Amniotic epithelial cell (primary cell): ENCODE measurements around the gene C4orf50.
"Not testable (repeated sequence)": the region's sequence is repeated elsewhere in the genome, so short reads cannot be mapped to it uniquely, and the experiment has no call there.

Experiments used
- DNase-seq: peaks from one replicate; pipeline ENCODE4 v3.0.0-alpha.2; 2010; ENCODE audit warnings: low read depth

Gene C4orf50

DNA sequence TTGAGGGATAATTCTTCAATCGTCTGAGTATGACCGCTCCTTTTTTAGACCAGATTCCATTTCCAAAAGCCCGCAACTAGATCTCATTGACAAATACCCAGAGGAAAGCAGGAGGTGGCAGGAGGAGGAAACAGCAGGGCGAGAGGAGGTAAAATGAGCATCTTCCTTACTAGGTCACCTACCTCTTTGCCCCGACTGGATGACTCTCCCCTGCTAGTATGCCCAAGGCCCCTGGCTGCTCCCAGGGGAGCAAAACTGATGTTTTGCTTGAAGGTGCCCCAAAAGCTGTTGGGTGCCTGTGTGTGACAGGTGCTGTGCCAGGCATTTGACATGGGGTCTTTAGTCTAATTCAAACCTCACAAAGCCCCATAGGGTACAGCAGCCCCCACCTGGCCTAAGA lies 48.9 kb downstream of the C4orf50 start:
- DNase-seq: no peak

GRCh38 chr4:5968246-5968645 lies 50.0 kb downstream of the C4orf50 start:
- DNase-seq: no peak

DNA sequence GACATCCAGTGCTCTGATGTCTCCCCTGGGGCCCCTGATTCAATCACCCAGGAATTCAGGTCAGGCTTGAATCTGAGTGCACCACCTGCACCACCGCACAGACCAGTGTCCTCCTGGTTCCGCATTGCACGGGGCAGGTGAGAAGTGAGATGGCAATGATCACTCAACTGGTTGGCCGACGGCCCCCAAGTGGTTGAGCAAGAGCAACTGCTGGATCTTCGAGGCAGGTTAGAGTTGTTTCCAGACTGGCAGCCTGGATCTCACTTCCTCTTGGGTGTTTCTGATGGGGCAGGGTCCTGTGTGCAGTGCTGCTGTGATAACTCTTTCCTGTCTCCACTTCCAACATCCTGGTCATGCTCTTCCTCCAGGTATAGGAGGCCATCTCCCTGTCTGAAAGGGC lies 50.4 kb downstream of the C4orf50 start:
- DNase-seq: no peak

- DNase-seq: no peak
Measured at GRCh38 chr4:5965225-5965624, 53.0 kb downstream of the C4orf50 start.

GRCh38 chr4:5964030-5964429 lies 54.2 kb downstream of the C4orf50 start:
- DNase-seq: no peak

DNA sequence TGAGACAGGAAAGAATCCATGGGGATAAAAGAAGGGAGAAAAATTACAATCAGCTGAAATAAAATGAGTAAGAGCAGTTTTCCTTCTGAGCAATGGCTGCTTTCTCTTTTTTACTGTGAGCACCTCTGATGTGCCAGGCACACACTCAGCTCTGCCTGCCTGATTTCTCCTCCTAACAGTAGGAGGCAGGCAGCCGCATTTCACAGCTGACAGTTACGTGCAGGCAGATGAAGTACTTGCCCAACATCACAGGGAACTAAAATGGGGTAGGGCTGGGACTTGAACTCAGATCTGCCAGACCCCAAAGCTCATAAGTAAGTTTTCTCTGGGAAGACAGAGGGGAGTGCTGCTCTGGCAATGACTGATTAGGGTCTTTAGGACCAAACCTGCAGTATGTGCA lies 54.6 kb downstream of the C4orf50 start:
- DNase-seq: no peak

- DNase-seq: no peak
Measured at GRCh38 chr4:5962416-5962815, 55.8 kb downstream of the C4orf50 start.

DNA sequence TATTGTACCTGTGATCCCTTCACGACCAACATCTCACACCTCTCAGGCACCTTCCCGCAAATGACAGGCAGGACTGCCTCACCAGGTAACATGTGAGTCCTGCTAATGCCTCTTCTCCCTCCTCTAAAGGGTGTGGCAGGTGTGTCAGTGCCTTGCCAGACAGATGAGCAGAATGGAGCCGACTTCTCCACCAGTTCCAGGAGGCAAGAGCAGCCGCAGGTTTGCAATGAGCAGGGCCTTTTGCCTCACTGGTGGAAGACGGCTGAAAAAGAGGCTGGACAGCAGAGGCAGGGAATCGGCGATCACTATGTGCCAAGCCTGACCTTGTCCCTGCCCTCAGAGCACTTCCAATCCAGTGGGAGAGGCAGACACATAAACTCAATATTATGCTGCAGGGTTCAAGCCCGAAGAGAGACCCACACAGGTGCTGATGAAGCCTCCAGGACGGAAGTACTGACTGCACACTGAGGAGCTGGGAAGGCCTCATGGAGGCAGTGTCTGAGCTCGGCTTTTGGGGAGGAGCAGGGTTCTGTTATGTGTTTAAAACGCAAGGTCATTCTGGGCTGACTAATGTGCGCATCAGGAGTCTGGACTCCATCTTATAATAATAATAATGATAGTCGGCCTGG lies 57.9 kb downstream of the C4orf50 start:
- no peak for DNase-seq

- DNase-seq: no peak
Measured at GRCh38 chr4:5959211-5959982, 58.8 kb downstream of the C4orf50 start.

- no peak for DNase-seq
Measured at GRCh38 chr4:5958199-5958735, 60.0 kb downstream of the C4orf50 start.

DNA sequence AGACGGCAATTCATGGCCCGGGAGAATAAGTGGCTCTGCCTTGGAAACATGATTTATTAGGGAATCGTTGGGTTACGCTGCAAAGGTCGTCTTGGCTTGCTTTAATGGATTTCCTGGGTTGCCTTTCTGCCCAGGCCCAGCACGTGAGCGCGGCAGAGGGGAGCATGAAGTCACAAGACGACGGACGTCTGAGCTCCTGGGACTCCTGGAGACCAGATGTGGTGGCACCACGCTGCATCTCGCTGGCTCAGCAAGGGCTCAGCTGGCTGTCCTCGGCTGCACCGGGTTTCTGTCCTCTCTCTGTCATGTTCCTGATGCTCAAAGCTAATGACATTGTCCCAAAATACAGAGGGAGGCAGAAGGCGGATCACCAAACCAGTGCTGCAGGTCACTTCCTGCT lies 61.2 kb downstream of the C4orf50 start:
- DNase-seq: no peak

DNA sequence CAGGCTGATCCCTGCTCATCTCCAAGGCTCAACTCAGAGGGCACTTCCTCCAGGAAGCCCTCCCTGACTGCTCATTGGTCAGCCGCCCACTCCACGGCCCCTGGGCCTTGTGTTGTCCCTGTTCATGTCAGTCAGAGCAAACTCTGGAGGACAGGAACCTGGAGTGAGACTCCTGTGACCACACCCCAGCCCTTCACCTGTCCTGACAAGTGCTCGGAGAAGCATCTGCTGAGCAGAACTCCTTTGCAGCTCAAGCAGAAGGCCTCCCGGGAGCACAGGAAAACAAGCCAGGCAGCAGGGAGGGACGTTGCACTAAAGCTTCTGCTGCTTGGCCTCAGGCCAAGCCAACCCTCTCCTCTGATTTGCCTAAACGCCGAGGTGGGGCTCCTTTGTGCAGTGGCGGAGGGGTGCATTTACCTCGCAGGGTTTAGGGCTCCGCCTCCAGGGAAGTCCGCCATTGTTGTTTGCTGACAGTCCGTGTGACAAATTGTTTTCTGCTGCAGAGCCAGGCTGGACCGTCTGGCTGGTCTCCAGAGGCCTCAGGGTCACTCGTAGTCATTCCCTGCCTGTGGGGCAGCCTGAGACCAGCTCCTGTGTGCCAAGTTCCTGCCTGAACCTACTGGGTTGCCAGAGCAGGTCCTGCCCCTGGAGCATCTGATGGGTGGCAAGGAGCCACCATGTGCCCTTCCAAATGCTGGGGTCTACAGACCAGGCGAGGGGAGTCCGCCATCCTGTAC lies 61.8 kb downstream of the C4orf50 start:
- DNase-seq: no peak

GRCh38 chr4:5955856-5956255 lies 62.4 kb downstream of the C4orf50 start:
- no peak for DNase-seq

GRCh38 chr4:5955201-5955821 lies 62.9 kb downstream of the C4orf50 start:
- no peak for DNase-seq

DNA sequence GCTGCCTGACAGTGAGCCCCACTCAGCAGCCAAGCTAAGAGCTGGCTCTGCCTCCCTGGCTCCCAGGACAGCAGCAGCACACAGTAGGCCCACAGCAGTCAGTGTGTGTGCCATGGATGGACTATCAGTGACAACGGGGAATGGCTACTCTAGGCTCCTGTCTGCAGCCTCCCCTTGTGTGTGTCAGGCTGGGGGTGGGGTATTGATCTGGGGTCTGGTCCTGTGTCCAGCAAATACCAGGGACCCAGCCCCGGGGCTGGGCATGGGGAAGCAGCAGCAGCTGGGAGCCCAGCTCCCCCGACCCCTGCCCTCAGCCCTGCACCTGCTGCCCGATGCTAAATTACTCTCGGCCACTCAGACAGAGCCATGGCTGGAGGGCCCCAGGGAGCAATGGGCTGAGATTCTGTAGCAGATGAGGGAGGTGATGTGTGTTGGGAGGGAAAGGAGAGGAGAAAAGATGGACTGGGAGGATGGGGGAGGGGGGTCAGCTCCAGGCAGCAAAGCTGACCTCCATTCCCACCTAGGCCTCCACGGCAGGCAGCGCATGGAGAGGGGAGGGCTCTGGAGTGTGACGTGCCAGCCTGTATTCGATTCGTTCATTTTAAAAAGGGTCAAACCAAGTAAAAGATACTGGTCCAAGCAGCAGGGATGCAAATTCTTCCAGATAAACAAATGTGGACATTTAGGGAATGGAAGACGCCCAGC lies 64.0 kb downstream of the C4orf50 start:
- DNase-seq: no peak

DNA sequence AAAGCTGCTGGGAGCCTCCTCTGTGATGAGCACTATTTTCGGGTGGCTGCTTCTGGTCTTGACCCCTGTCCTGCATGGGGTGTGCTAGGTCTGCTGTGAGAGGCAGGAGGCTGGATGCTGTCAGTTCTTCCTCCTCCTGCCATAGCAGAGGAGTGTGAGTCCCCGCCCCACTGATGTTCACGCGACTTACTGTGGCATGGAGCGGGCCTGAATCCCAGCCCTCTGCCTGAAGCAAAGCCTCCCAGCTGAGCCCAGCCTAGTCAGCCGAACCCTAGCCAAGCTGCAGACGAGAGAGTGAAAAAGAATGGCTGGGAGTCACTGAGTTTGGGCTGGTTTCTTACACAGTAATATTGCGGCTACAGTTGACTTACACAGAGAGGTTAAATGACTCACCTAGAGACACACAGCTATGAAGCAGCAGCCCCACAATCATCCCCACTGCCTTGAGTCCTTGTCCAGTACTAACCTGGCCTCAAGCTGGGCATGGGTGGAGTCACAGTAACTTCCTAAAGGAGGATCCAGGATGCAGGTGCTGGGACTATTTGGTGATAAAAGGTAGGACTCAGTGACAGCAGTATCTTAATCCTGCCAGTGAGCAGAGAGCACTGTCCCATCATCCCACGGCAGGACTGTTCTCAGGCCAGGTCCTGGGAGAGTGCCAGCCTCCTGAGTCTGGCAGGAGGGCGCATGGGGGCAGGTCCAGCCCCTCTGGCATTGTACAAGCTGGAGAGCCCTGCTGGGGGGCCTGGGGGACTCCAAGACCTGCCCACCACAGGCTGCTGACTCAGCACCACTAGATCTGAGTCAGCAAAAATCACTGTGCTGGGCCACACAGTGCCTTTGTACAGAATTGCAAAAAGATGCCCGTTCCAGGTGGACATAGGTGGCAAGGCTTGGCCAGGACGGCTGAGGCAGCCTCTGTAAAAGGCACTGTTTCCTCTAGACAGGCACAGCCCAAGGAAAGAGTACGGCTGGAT lies 65.0 kb downstream of the C4orf50 start:
- no peak for DNase-seq

- DNase-seq: no peak
Measured at GRCh38 chr4:5952286-5952974, 65.8 kb downstream of the C4orf50 start.

GRCh38 chr4:5946653-5947052 lies 71.6 kb downstream of the C4orf50 start:
- DNase-seq: not testable (repeated sequence)

- no peak for DNase-seq
Measured at GRCh38 chr4:5945936-5946335, 72.3 kb downstream of the C4orf50 start.

DNA sequence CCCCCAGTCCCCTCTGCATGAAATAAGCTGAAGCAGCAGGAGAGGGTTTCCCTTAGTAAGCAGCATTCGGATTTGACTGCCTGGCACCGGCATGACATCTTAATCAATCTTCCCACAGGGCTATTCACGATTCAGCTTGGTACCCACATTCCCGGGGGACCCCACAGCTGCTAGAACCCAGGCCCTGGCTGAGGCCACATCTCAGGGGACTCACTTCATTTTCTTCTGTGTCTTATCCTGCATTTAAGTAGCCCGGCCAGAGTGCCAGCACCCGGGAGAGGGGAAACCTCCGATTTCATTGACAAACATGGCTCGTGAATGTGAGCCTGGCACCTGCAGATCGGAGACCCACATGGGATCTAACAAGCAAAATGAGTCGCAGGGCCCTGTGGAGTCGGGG lies 73.1 kb downstream of the C4orf50 start:
- no peak for DNase-seq
